ENCODE measurements around the gene TTC39B.

- TF ChIP-seq KLF7 (tag by site-specific recombination; IDR thresholded peaks at IDR 0.05; ENCODE audit: borderline replicate concordance) (no peak), CTCF (tag by site-specific recombination; IDR thresholded peaks at IDR 0.05) (no peak), ZNF211 (tag by site-specific recombination; IDR thresholded peaks at IDR 0.05; ENCODE audit: low read depth) (no peak)
Measured at GRCh38 chr9:15205632-15206420, 101.2 kb downstream of the TTC39B start.
